Neural progenitor cell (in vitro differentiated cells): ENCODE results near the gene CLCN6.

Source experiments
- EZH2 ChIP-seq: fragments of 200-600 bp; sonication (generic); IDR thresholded peaks from 2 replicates; pipeline ENCODE4 v1.6.1; 2017; ENCODE audit warnings: antibody characterized with exemption, mild to moderate bottlenecking, moderate library complexity
- TF ChIP-seq, protein P1 (sequence below): fragments of 200-600 bp; sonication (generic); IDR thresholded peaks from 2 replicates; pipeline ENCODE4 v1.5.1; 2017; ENCODE audit warnings: antibody characterized with exemption, mild to moderate bottlenecking

DNA sequence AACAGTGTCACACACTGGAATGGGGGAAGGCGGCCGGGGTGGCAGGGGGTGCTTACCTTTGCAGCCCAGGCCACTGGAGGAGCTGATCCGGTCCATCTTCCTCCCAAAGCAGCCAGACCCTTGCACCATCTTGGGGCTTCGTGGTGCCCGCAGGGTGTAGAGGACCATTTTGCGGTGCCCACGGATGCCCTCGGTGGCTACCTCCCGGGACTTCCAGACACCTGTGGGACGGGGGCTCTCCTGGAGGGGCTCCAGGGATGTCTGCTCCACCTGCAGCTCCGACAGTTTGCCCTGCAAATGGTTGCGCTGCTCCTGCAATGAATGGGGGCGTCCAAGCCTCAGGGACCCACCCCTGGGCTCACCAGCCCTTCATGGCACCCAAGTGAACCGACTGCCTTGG lies 52.2 kb downstream of the CLCN6 start:
- no peak for TF ChIP-seq EZH2
- TF ChIP-seq, protein P1, sequence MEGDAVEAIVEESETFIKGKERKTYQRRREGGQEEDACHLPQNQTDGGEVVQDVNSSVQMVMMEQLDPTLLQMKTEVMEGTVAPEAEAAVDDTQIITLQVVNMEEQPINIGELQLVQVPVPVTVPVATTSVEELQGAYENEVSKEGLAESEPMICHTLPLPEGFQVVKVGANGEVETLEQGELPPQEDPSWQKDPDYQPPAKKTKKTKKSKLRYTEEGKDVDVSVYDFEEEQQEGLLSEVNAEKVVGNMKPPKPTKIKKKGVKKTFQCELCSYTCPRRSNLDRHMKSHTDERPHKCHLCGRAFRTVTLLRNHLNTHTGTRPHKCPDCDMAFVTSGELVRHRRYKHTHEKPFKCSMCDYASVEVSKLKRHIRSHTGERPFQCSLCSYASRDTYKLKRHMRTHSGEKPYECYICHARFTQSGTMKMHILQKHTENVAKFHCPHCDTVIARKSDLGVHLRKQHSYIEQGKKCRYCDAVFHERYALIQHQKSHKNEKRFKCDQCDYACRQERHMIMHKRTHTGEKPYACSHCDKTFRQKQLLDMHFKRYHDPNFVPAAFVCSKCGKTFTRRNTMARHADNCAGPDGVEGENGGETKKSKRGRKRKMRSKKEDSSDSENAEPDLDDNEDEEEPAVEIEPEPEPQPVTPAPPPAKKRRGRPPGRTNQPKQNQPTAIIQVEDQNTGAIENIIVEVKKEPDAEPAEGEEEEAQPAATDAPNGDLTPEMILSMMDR, result no peak
